AG08396 (cell line): ENCODE measurements around the gene TMEM131.
A peak's percentile ranks its signal among the peaks of the same experiment; 100 is the strongest.

ENCODE experiments used
- DNase-seq: peaks from one replicate; pipeline ENCODE4 v3.0.0; 2012; ENCODE audit warnings: low spot score, mixed read lengths

TMEM131 gene

GRCh38 chr2:97763176-97763845, 232.4 kb downstream of the TMEM131 start:
- DNase-seq, result no peak

- no peak for DNase-seq
Observed at GRCh38 chr2:97761192-97761591, 234.6 kb downstream of the TMEM131 start.

- DNase-seq, result no peak
Observed at GRCh38 chr2:97760480-97761049, 235.2 kb downstream of the TMEM131 start.

- no peak for DNase-seq
Observed at GRCh38 chr2:97759727-97760407, 235.9 kb downstream of the TMEM131 start.

DNA sequence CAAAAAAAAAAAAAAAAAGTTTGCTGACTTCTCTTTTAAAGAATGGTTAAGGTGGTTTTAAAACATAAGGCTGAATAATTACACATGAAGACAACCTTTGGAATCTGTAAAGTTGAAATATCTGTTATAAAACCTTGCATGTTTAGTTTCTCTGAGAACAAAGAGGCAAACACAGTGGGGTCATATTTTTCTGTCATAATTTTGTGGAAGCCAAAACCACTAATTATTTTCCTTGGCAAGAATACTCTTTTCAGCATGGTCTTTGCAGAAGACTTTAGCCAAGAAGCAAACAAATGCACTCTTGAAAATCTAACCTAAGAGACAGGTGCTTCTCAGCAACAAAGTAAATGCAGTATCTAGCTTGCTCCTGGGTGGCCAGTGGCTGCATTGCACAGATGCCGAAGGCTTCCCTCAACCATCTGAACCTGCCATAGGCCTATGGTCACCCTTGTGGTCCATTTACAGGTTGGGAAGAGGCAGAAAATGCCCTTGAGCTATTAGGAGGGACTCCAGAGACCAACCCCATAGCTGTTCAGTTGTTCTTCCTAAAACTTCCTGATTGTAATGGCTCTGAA, 237.5 kb downstream of the TMEM131 start:
- no peak for DNase-seq

- no peak for DNase-seq
Observed at GRCh38 chr2:97757062-97757461, 238.7 kb downstream of the TMEM131 start.

GRCh38 chr2:97755491-97755890, 240.3 kb downstream of the TMEM131 start:
- no peak for DNase-seq

DNA sequence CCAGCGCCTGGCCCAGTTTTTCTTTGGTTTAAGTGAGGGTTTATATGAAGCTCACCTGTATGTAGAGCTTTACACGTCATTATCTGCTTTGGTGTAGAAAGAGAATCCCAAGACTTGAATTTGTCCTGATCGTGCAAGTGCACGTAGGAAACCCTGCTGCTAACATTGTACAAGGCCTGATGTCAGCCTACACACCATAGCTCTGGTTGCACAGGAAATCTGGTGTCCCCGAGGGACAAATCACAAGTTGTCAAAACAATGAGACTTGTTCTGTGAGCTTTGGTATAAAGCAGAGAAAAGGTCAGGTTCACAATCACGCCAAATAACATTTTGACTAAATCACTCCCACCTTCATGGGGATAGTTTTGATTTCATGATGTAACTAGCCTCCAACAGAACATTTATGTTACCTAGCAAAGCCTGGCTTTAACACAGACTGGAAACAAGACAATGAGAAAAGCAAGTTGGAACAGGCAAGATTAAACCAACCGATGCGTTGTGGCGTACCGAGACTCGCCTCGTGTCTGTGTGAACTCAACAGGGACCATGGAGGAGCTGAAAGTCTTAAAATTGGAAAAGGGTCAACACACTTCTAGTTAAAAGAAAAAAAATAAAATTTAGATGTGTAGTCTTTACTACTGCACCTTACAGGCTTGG, 240.9 kb downstream of the TMEM131 start:
- no peak for DNase-seq

- DNase-seq, result peak; percentile 39
Observed at GRCh38 chr2:97752342-97753334, 243.1 kb downstream of the TMEM131 start.

DNA sequence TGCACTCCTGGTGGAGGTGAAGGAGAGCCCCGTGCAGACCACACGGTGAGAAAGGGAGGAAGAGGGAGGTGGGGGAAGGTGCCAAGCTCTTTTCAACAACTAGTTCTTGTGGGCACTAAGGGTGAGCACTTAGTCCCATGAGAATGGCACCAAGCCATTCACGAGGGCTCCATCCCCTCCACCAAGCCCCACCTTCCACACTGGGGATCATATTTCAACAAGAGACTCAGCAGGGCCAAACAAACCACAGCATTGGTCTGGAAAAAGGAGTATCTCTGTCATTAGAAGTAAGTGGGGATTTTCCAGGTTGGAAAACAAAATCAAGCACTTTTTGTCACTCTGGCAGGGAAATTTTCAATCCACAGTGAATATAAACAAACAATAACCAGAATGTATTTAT, 244.0 kb downstream of the TMEM131 start:
- no peak for DNase-seq

DNA sequence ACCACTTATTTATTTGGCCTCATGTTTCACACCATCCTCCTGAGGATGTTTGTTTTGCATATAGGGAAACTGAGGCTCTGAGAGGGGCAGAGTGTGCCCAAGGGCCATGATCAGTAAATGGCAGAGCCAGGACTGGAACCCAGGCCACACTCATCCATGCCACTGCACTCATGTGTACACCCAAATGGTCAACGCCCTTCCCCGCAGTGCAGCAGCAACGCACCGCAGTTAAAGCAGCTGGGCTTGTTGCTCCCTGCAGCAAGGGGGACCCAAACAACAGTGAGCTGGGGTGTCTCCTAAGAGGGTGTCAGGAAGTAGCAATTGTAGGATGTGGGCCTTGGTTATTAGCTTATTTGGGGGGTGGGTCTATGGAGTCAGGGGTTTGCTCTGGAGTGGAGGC, 245.7 kb downstream of the TMEM131 start:
- no peak for DNase-seq

DNA sequence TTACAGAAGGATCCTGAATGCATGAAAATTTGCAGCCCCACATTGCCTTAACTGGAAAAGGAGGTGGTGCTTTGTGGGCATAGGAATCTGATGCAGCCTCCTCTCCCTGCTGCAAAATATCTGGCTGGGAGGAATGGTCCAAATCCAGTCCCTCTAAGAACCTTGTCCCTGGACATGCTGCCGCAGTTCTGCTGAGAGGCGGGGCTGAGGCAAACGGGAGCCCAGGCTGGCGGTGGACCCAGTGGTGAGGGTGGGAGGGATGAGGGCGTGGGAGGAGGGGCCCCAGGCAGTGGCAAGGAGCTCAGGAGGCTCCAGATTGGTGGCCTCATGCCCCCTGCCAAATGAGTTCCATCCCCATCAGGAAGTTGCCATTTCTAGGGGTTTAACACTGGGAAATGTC, 246.2 kb downstream of the TMEM131 start:
- no peak for DNase-seq

- no peak for DNase-seq
Observed at GRCh38 chr2:97747716-97748115, 248.0 kb downstream of the TMEM131 start.

- DNase-seq, result no peak
Observed at GRCh38 chr2:97747285-97747684, 248.5 kb downstream of the TMEM131 start.

GRCh38 chr2:97745474-97746174, 250.1 kb downstream of the TMEM131 start:
- DNase-seq, result no peak

DNA sequence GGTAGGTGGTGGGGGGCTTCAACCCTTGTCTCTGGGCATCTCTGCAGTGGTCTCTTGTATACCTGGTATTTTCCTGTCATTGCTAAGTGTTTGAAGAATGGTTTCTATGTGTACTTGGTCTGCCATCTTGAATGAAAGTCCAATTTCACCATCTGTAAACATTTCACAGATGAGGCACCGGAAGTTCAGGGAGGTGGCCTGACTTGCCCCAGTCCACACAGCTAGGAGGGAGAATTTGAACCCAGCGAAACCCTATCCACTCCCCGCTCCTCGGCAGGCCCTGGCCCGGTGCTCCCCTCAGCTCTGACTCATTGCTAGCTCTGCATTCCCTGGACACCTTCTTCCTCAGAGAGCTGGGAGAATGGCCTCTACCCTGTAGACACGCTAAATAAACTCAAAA, 251.8 kb downstream of the TMEM131 start:
- DNase-seq, result no peak

GRCh38 chr2:97742381-97742847, 253.3 kb downstream of the TMEM131 start:
- no peak for DNase-seq

- no peak for DNase-seq
Observed at GRCh38 chr2:97741686-97742085, 254.1 kb downstream of the TMEM131 start.

- no peak for DNase-seq
Observed at GRCh38 chr2:97741251-97741650, 254.5 kb downstream of the TMEM131 start.

DNA sequence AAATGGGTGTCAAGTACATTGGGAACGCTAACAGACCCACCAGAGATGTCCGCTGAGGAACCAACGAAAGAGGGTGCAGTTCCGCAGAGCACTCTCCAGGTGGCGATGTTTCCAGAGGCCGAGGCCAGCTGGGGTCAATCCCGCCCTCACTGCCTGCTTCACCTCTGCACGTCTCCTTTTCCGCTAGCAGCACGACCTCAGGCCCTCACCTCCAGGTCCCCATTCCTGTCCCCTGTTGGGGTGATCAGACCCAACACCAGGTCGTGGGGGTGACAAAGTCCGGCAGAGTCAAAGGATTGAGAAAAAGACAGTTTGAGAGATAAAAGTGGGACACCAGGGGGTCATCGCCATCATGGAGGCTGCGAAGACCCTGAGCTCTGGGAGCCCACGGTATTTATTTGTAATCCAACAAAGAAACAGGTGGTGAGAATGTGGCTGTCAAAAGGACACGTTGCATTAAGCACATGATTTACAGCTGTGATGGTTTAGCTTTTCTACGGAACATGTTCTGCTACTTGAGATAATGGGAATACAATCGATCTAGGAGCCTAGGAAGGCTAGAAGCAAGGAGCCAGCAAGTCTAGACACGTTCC, 255.1 kb downstream of the TMEM131 start:
- DNase-seq, result peak; percentile 81
